Loucy (cell line): ENCODE measurements around the gene SLC16A9.

Experiments
- H2AFZ ChIP-seq: fragments of 200-600 bp; sonication (generic); 2 replicates; pipeline ENCODE4 v1.6.0; 2016; ENCODE audit warnings: antibody characterized with exemption, mild to moderate bottlenecking, low read length, moderate library complexity
- H3F3A ChIP-seq: fragments of 200-600 bp; 2 replicates; pipeline ENCODE4 v1.6.0; 2016; ENCODE audit warnings: antibody characterized with exemption, low read depth, mild to moderate bottlenecking
- H3K27me3 ChIP-seq: fragments of 200-600 bp; sonication (generic); 2 replicates; pipeline ENCODE4 v1.6.1; 2014; ENCODE audit warnings: low read length, mild to moderate bottlenecking; ENCODE audit not compliant: insufficient read depth, poor library complexity, severe bottlenecking
- H3K36me3 ChIP-seq: fragments of 200-600 bp; sonication (generic); 2 replicates; pipeline ENCODE4 v1.6.1; 2016; ENCODE audit warnings: low read length; ENCODE audit not compliant: insufficient read depth
- H3K4me1 ChIP-seq: fragments of 200-600 bp; sonication (generic); 2 replicates; pipeline ENCODE4 v1.5.1; 2014; ENCODE audit warnings: low read length, mild to moderate bottlenecking; ENCODE audit not compliant: insufficient read depth, poor library complexity, severe bottlenecking
- H3K4me2 ChIP-seq: fragments of 200-600 bp; sonication (generic); 2 replicates; pipeline ENCODE4 v1.6.0; 2014; ENCODE audit warnings: antibody characterized with exemption, low read length, low read depth, mild to moderate bottlenecking; ENCODE audit not compliant: poor library complexity, severe bottlenecking
- H3K4me3 ChIP-seq: fragments of 200-600 bp; sonication (generic); 2 replicates; pipeline ENCODE4 v1.5.1; 2014; ENCODE audit warnings: low read length, mild to moderate bottlenecking, mixed read lengths; ENCODE audit not compliant: poor library complexity, severe bottlenecking
- H3K79me2 ChIP-seq: fragments of 200-600 bp; sonication (generic); 2 replicates; pipeline ENCODE4 v1.6.1; 2014; ENCODE audit warnings: low read length; ENCODE audit not compliant: insufficient read depth
- H3K9ac ChIP-seq: fragments of 200-600 bp; sonication (generic); 2 replicates; pipeline ENCODE4 v1.6.0; 2014; ENCODE audit warnings: mild to moderate bottlenecking, low read depth, low read length, moderate library complexity; ENCODE audit not compliant: poor library complexity, severe bottlenecking
- H3K9me2 ChIP-seq: fragments of 200-600 bp; sonication (generic); replicated peaks from 2 replicates; pipeline ENCODE4 v1.6.1; 2016; ENCODE audit warnings: low read depth, low read length, mixed read lengths
- H3K9me3 ChIP-seq: fragments of 200-600 bp; sonication (generic); 2 replicates; pipeline ENCODE4 v1.6.1; 2014; ENCODE audit warnings: mild to moderate bottlenecking, antibody characterized with exemption, low read length, low read depth; ENCODE audit not compliant: insufficient read depth
- H4K20me1 ChIP-seq: fragments of 200-600 bp; sonication (generic); 2 replicates; pipeline ENCODE4 v1.6.0; 2014; ENCODE audit warnings: antibody characterized with exemption, low read length, mild to moderate bottlenecking; ENCODE audit not compliant: insufficient read depth, poor library complexity, severe bottlenecking
- CTCF ChIP-seq: fragments of 200-600 bp; sonication (generic); conservative IDR thresholded peaks from 2 replicates; pipeline ENCODE4 v1.5.1; 2014; ENCODE audit warnings: mild to moderate bottlenecking, antibody characterized with exemption, low read length
- EZH2phosphoT487 ChIP-seq: fragments of 200-600 bp; IDR thresholded peaks from 2 replicates; pipeline ENCODE4 v1.6.1; 2018; ENCODE audit warnings: antibody characterized with exemption, mild to moderate bottlenecking, moderate library complexity, borderline replicate concordance

SLC16A9 gene

GRCh38 chr10:59704630-59705029, 5.0 kb downstream of the SLC16A9 start:
- Histone ChIP-seq H3K27me3 (peaks cover 20% of the 10 kb centered on the region), H3F3A (no peaks in the 10 kb centered on the region), H3K4me2 (no peak overlapping the region), H2AFZ (no peak overlapping the region), H3K9ac (no peak overlapping the region), H3K4me3 (no peak overlapping the region), H3K9me3 (no peaks in the 10 kb centered on the region), H3K79me2 (no peaks in the 10 kb centered on the region), H3K9me2 (no peaks in the 10 kb centered on the region), H4K20me1 (no peaks in the 10 kb centered on the region), H3K4me1 (peaks cover 13% of the 10 kb centered on the region), H3K36me3 (no peaks in the 10 kb centered on the region)
- TF ChIP-seq EZH2phosphoT487 (no peak), CTCF (no peak)

GRCh38 chr10:59702347-59702746, 7.3 kb downstream of the SLC16A9 start:
- no peaks in the 10 kb centered on the region for H3K79me2 ChIP-seq
- H3K36me3 ChIP-seq, result no peaks in the 10 kb centered on the region
- no peaks in the 10 kb centered on the region for H3K9me2 ChIP-seq
- H3K4me3 ChIP-seq, result no peak overlapping the region
- no peak overlapping the region for H2AFZ ChIP-seq
- no peak overlapping the region for H3K9ac ChIP-seq
- no peak for TF ChIP-seq EZH2phosphoT487
- no peak for TF ChIP-seq CTCF
- no peak overlapping the region for H3K4me2 ChIP-seq
- no peaks in the 10 kb centered on the region for H3K9me3 ChIP-seq
- H4K20me1 ChIP-seq, result no peaks in the 10 kb centered on the region
- peaks cover 4% of the 10 kb centered on the region for H3K4me1 ChIP-seq
- H3K27me3 ChIP-seq, result no peaks in the 10 kb centered on the region
- no peaks in the 10 kb centered on the region for H3F3A ChIP-seq

GRCh38 chr10:59700709-59701108, 8.9 kb downstream of the SLC16A9 start:
- Histone ChIP-seq H3K9me2 (no peaks in the 10 kb centered on the region), H4K20me1 (no peaks in the 10 kb centered on the region), H3K4me1 (peaks cover 4% of the 10 kb centered on the region), H3K27me3 (no peaks in the 10 kb centered on the region), H3F3A (no peaks in the 10 kb centered on the region), H3K4me3 (no peak overlapping the region), H3K9me3 (no peaks in the 10 kb centered on the region), H2AFZ (no peak overlapping the region), H3K79me2 (no peaks in the 10 kb centered on the region), H3K4me2 (no peak overlapping the region), H3K9ac (no peak overlapping the region), H3K36me3 (no peaks in the 10 kb centered on the region)
- TF ChIP-seq EZH2phosphoT487 (no peak), CTCF (peak; percentile 80)
